ENCODE data around the gene PLAGL2. TPM values are rescaled to one million over a fixed set of nuclear protein-coding genes. Genes with fewer than 3 reads are reported as not detected.

PLAGL2 gene
- polyA plus RNA-seq, 1 experiment: 3.1 TPM

DNA sequence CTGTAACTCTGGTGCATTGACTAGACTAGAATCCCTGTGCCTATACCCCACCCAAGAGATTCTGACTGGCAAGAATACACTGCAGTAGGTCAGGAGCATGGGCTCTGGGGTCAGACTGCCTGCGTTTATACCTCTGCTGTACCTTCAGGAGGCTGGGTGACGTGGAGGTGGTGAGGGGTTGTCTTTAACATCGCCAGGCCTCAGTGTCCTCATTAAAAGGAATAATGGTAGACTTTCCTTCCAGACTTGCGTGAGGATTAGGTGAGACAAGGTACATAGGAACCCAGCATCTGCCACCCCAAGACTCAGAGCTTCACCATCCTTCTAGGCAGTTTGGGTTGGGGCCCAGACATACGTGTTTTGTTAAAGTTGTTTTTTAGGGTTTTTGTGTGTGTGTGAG, 53.8 kb downstream of the PLAGL2 start:
- TF ChIP-seq CTCF (IDR thresholded peaks at IDR 0.05; ENCODE audit: insufficient read depth, low read depth, low read length): no peak
- CTCF ChIA-PET: interaction anchor here (1.0 to 1.5 kb wide), 2 partner anchors 16 to 25 kb away, joined by 3 read pairs; no protein-coding TSS in a partner anchor
- POLR2A ChIA-PET: no interaction called here
- no peak for DNase-seq (ENCODE audit: low read depth)
- Histone ChIP-seq H3K4me3 (ENCODE audit: low read depth, low read length) (no peak overlapping the region), H3K27me3 (ENCODE audit: control insufficient read depth, insufficient read depth, low read length) (no peaks in the 10 kb centered on the region), H3K36me3 (ENCODE audit: control insufficient read depth, insufficient read depth, low read length) (peaks cover 26% of the 10 kb centered on the region)

DNA sequence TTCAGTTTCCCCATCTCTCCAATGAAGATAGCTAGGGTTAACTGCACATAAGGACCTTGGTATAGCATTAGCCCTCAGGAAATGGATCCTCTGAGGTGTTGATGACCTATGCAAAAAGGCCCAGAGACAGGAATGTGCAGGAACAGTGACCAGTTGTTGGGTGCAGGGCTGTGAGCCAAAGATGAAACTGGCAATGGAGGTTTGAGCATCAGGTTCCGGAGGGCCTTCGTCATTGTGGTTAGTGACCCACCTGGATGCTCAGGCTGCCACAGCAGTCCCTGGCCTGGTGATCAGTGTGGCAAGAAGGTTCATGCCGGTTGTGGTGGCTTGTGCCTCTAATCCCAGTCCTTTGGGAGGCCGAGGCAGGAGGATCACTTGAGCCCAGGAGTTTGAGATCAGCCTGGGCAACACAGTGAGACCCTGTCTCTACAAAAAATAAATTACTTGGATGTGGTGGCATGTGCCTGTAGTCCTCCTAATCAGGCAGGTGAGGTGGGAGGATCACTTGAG, 54.3 kb downstream of the PLAGL2 start:
- Histone ChIP-seq H3K36me3 (ENCODE audit: control insufficient read depth, insufficient read depth, low read length) (peaks cover 23% of the 10 kb centered on the region), H3K27me3 (ENCODE audit: control insufficient read depth, insufficient read depth, low read length) (no peaks in the 10 kb centered on the region), H3K4me3 (ENCODE audit: low read depth, low read length) (no peak overlapping the region)
- CTCF ChIA-PET: interaction anchor here (1.0 to 1.5 kb wide), 2 partner anchors 15 to 24 kb away, joined by 3 read pairs; no protein-coding TSS in a partner anchor
- no peak for DNase-seq (ENCODE audit: low read depth)
- TF ChIP-seq CTCF (IDR thresholded peaks at IDR 0.05; ENCODE audit: insufficient read depth, low read depth, low read length): no peak
- POLR2A ChIA-PET: no interaction called here

DNA sequence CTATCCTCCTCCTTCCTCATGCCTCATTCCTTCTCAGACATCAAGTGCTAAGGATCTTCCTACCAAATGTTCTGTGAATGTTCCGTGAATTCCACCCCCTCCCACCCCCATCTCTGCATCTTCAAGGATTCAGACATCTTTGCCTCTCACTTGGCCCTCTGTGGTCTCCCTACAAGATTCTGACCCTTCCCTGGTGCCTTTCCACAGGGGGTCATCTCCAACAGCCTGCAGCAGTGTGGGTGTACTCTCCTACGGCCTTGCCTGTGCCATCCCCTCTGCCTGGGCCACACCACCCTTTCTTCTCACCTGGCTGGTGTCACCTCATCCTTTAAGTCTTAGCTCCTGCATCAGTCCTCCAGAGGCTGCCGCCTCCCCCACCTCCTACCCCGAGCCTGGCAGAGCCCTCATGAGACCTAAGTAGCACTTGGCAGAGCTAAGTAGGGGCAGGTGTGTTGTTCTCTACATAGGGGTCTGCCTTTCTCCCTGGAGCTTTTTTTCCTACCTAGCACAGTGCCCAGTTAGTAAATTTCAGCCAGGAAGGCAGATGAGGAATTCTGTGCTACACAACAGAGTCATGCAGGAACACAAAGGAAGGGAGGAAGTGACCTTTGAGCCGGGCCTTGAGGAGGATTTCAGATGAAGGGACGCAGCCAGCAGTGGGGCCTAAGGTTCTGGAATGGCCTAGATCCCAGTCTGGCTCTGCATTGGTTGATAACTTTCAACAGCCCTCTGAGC, 55.0 kb downstream of the PLAGL2 start:
- peaks cover 19% of the 10 kb centered on the region for H3K36me3 ChIP-seq (ENCODE audit: control insufficient read depth, insufficient read depth, low read length)
- H3K27me3 ChIP-seq (ENCODE audit: control insufficient read depth, insufficient read depth, low read length): no peaks in the 10 kb centered on the region
- CTCF ChIA-PET: interaction anchor here (1.5 kb wide), 1 partner anchor 15 kb away, joined by 3 read pairs; no protein-coding TSS in a partner anchor
- H3K4me3 ChIP-seq (ENCODE audit: low read depth, low read length): no peak overlapping the region
- POLR2A ChIA-PET: no interaction called here
- no peak for DNase-seq (ENCODE audit: low read depth)
- no peak for TF ChIP-seq CTCF (IDR thresholded peaks at IDR 0.05; ENCODE audit: insufficient read depth, low read depth, low read length)

- H3K4me3 ChIP-seq (ENCODE audit: low read depth, low read length): no peak overlapping the region
Measured at GRCh38 chr20:32150291-32150848, 57.2 kb downstream of the PLAGL2 start.

More at GRCh38 chr20:32150291-32150848, 57.2 kb downstream of the PLAGL2 start:
- H3K36me3 ChIP-seq (ENCODE audit: control insufficient read depth, insufficient read depth, low read length): peaks cover 27% of the 10 kb centered on the region
- no peak for TF ChIP-seq CTCF (IDR thresholded peaks at IDR 0.05; ENCODE audit: insufficient read depth, low read depth, low read length)
- no peak for DNase-seq (ENCODE audit: low read depth)
- CTCF ChIA-PET: no interaction called here
- POLR2A ChIA-PET: no interaction called here
- H3K27me3 ChIP-seq (ENCODE audit: control insufficient read depth, insufficient read depth, low read length): no peaks in the 10 kb centered on the region

Measured in BJ (cell line).